ENCODE measurements around the gene SLC25A42. TPM values are rescaled to one million over a fixed set of nuclear protein-coding genes. Genes with fewer than 3 reads are reported as not detected.
A peak's percentile ranks its signal among the peaks of the same experiment; 100 is the strongest.

Gene SLC25A42
- total and polyA plus RNA-seq, 2 of the 13 experiments (the other 11 are each of a cell fraction or from before 2014, with no cell fraction given): 12.8 to 18.3 TPM

DNA sequence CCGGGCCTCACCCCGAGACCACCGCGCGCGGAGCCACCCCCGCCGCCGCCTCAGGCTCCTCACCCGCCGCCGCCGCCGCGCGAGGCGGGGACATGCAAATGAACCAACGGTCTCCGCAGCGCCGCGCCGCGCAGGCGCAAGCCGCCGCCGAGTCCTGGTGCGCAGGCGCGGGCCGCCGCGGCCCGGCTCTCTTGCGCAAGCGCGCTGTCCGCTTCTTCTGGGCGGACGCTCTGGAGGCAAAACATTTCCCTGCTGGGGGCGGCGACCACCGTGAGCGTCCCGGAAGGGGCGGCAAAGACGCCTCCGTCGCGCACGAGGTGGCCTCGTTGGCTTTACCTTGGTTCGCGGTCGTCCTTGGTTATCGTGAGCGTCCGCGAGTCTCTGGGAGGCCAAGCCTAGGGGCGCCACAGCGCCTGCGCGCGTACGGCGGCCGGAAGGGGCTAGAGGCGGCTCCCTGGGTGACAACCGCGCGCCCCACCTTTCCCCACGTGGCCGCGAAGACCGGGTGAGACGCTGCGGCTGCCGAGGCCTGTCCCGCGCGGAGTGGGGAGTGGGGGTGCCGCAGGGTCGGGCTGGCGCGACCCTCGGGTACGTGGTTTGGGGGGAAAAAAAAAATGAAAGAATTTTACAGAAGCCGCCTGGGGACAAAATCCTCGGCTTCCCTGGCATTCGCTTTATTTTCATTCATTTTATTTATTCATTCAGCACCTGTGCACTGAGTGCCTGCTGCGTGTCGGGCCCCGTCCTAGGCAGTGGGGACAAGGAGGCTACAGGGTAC lies 30.2 kb upstream of the SLC25A42 start, which contains the start of the genes ARMC6 and SUGP2 (continued):
- TF ChIP-seq, protein P1, sequence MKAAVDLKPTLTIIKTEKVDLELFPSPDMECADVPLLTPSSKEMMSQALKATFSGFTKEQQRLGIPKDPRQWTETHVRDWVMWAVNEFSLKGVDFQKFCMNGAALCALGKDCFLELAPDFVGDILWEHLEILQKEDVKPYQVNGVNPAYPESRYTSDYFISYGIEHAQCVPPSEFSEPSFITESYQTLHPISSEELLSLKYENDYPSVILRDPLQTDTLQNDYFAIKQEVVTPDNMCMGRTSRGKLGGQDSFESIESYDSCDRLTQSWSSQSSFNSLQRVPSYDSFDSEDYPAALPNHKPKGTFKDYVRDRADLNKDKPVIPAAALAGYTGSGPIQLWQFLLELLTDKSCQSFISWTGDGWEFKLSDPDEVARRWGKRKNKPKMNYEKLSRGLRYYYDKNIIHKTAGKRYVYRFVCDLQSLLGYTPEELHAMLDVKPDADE (CRISPR knock-in tag; IDR thresholded peaks at IDR 0.05): 0 out of 2 replicates have a peak, but pooled peaks have one; percentile 73
- TF ChIP-seq HCFC1 (IDR thresholded peaks at IDR 0.05; ENCODE audit: low read depth, low read length): peak; percentile 20; the same call in 1 of the 2 replicates
- peak; percentile 91 for TF ChIP-seq ARID2 (CRISPR knock-in tag; IDR thresholded peaks at IDR 0.05; ENCODE audit: borderline replicate concordance)
- peak; percentile 100 for TF ChIP-seq MXD1 (CRISPR knock-in tag; IDR thresholded peaks at IDR 0.05)
- TF ChIP-seq PCBP2 (optimal IDR thresholded peaks at IDR 0.05; ENCODE audit: low read depth, low read length, poor library complexity, severe bottlenecking): no peak
- no peak for TF ChIP-seq PLRG1 (conservative IDR thresholded peaks at IDR 0.05)
- peak; percentile 66 for TF ChIP-seq MIER3 (CRISPR knock-in tag; IDR thresholded peaks at IDR 0.05; ENCODE audit: borderline replicate concordance)
- TF ChIP-seq POLR2A (IDR thresholded peaks at IDR 0.05; ENCODE audit: insufficient read depth in 1 of 2, low read depth in 2 of 2, low read length in 2 of 2): peak; percentile 73 to 74
- 0 out of 2 replicates have a peak, but pooled peaks have one; percentile 62 for TF ChIP-seq ONECUT2 (CRISPR knock-in tag; IDR thresholded peaks at IDR 0.05)
- TF ChIP-seq MTERF4 (CRISPR knock-in tag; IDR thresholded peaks at IDR 0.05): peak; percentile 93; the same call in 1 of the 2 replicates
- TF ChIP-seq EP300 (IDR thresholded peaks at IDR 0.05; ENCODE audit: low read depth in 2 of 2, low read length in 2 of 2): no peak
- peak; percentile 39 for TF ChIP-seq EP300 (CRISPR knock-in tag; IDR thresholded peaks at IDR 0.05; ENCODE audit: borderline replicate concordance)
- peak; percentile 14 for TF ChIP-seq YY1 (IDR thresholded peaks at IDR 0.05; ENCODE audit: insufficient read depth, insufficient replicate concordance, low read depth, low read length)
- no peak for TF ChIP-seq ZKSCAN5 (CRISPR knock-in tag; IDR thresholded peaks at IDR 0.05)
- peak; percentile 96 for TF ChIP-seq ZNF781 (CRISPR knock-in tag; IDR thresholded peaks at IDR 0.05; ENCODE audit: borderline replicate concordance, not compliant biosample characterization)
- no peak for TF ChIP-seq ZNF644 (CRISPR knock-in tag; IDR thresholded peaks at IDR 0.05; ENCODE audit: low read depth)
- peak; percentile 85 for TF ChIP-seq KDM2A (CRISPR knock-in tag; IDR thresholded peaks at IDR 0.05; ENCODE audit: borderline replicate concordance, low read depth)
- peak; percentile 71; the same call in 1 of the 2 replicates for TF ChIP-seq STAT5B (CRISPR knock-in tag; IDR thresholded peaks at IDR 0.05)
- TF ChIP-seq EHMT2 (IDR thresholded peaks at IDR 0.05; ENCODE audit: borderline replicate concordance, low read depth, low read length): no peak
- peak; percentile 85; the same call in 1 of the 2 replicates for TF ChIP-seq ZNF350 (CRISPR knock-in tag; IDR thresholded peaks at IDR 0.05; ENCODE audit: borderline replicate concordance, low read depth)
- TF ChIP-seq CREB1 (IDR thresholded peaks at IDR 0.05): no peak
- TF ChIP-seq CREB1 (CRISPR knock-in tag; IDR thresholded peaks at IDR 0.05): no peak
- TF ChIP-seq JUND (CRISPR knock-in tag; IDR thresholded peaks at IDR 0.05): no peak
- TF ChIP-seq SP1 (IDR thresholded peaks at IDR 0.05): no peak
- peak; percentile 68 for TF ChIP-seq SP1 (CRISPR knock-in tag; IDR thresholded peaks at IDR 0.05)
- peak; percentile 67 for TF ChIP-seq ZNF331 (CRISPR knock-in tag; IDR thresholded peaks at IDR 0.05)
- peak; percentile 70; the same call in 1 of the 2 replicates for TF ChIP-seq E2F2 (CRISPR knock-in tag; IDR thresholded peaks at IDR 0.05; ENCODE audit: borderline replicate concordance)
- 0 out of 2 replicates have a peak, but pooled peaks have one; percentile 73 for TF ChIP-seq ZNF564 (CRISPR knock-in tag; IDR thresholded peaks at IDR 0.05)

Measured in HepG2 (cell line).